H1 (cell line): ENCODE data around the gene GGT6. TPM values are rescaled to one million over a fixed set of nuclear protein-coding genes. Genes with fewer than 3 reads are reported as not detected.

Experiments
- BCL11A ChIP-seq, 2 experiments: IDR thresholded peaks; one replicate each; pipeline ENCODE4 v1.6.1; 2011; ENCODE audit warnings: low read depth in 2 of 2, low read length in 2 of 2, mild to moderate bottlenecking in 2 of 2
- CBX8 ChIP-seq: fragments of 300-800, 300-1000 bp; sonication (generic); IDR thresholded peaks from 2 replicates; pipeline ENCODE4 v1.7.1; 2016; ENCODE audit warnings: low read depth, low read length, borderline replicate concordance
- FOSL1 ChIP-seq: IDR thresholded peaks from 2 replicates; pipeline ENCODE4 v1.6.1; 2011; ENCODE audit warnings: mild to moderate bottlenecking, low read depth, low read length, moderate library complexity; ENCODE audit not compliant: insufficient read depth
- JUND ChIP-seq: IDR thresholded peaks from 2 replicates; pipeline ENCODE4 v1.6.1; 2011; ENCODE audit warnings: mild to moderate bottlenecking, improper control_type of control experiment, low read length
- POU5F1 ChIP-seq: IDR thresholded peaks from 2 replicates; pipeline ENCODE4 v1.6.1; 2011; ENCODE audit warnings: low read depth, mild to moderate bottlenecking, low read length, moderate library complexity
- RAD21 ChIP-seq, 2 experiments: IDR thresholded peaks in 1 of 2; conservative IDR thresholded peaks in 1 of 2; 2 replicates each; pipeline ENCODE4 v1.6.1; 2011; ENCODE audit warnings: low read depth in 2 of 2, low read length in 2 of 2, improper control_type of control experiment in 1 of 2, inconsistent platforms in 1 of 2, mild to moderate bottlenecking in 1 of 2, moderate library complexity in 1 of 2
- polyA plus RNA-seq, 7 experiments: library from polyadenylated mRNA; depleted of rRNA in 3 of 7; stranded (reverse) in 5 of 7; unstranded in 2 of 7; fragments of >200 nt in 5 of 7; fragments of 200-250 nt in 2 of 7; gene quantifications; 1 replicate in 5 of 7; 2 replicates in 1 of 7; 4 replicates in 1 of 7; pipeline versions ENCODE4 v1.2.1 to v1.2.3, GENCODE V29; 2011 to 2013; ENCODE audit warnings: missing spikeins in 2 of 7, mixed read lengths in 2 of 7
- total RNA-seq: library from RNA; stranded (reverse); fragmentation: NEBNext Ultra II Directional; extraction: Animal tissue kit (Norgen Biotek cat#: 25700); gene quantifications from 2 replicates; pipeline ENCODE4 v1.2.1, GENCODE V29; 2021
- TF ChIP-seq, protein P1 (sequence below): fragments of 300-600 bp; sonication (generic); IDR thresholded peaks from 2 replicates; pipeline ENCODE4 v1.7.1; 2012; ENCODE audit warnings: low read length, moderate library complexity, mild to moderate bottlenecking, inconsistent platforms; ENCODE audit not compliant: insufficient replicate concordance

Gene GGT6
- total and polyA plus RNA-seq, 2 of the 8 experiments (the other 6 are each of a cell fraction or from before 2014, with no cell fraction given): 0.18 TPM; not detected in 1

DNA sequence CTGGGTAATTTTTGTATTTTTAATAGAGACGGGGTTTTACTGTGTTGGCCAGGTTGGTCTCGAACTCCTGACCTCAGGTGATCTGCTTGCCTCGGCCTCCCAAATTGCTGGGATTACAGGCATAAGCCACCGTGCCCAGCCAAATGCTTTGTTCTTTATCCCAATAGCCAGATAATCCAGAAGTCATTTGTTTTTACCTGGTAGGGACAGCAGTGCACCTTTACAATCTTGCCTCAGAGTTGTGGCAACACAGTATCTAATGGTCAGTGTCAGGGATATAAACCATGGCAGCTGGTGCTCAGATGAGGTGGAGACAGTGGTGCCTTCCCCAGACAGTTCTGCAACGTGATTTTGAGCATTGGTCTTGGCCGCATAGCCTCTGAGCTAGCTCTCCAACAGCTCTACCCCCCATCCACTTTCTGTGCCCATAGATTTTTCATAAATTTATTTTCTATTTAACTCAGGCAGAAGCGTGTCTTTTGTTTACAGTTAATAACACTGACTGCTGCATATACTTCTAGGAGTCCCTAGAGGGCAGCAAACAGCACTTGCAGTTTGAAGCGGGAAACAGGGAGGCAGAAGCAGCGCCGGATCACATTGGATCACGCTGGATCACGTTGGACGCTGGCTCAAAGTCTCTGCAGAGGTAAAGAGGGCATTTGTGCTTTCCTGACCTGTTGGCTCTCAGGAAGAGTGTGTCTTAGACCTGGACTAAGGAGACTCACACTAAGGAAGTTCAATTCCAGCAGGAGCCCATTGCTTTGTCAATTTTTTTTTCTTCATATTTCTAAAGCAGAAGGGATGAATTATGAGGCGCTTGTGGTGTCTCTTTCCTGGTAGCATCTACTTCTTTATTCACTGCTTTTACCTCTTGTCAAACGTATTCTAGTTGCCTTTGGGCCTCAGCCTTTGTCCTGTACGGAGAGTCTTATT lies 5.1 kb upstream of the GGT6 start (continued):
- TF ChIP-seq, protein P1, sequence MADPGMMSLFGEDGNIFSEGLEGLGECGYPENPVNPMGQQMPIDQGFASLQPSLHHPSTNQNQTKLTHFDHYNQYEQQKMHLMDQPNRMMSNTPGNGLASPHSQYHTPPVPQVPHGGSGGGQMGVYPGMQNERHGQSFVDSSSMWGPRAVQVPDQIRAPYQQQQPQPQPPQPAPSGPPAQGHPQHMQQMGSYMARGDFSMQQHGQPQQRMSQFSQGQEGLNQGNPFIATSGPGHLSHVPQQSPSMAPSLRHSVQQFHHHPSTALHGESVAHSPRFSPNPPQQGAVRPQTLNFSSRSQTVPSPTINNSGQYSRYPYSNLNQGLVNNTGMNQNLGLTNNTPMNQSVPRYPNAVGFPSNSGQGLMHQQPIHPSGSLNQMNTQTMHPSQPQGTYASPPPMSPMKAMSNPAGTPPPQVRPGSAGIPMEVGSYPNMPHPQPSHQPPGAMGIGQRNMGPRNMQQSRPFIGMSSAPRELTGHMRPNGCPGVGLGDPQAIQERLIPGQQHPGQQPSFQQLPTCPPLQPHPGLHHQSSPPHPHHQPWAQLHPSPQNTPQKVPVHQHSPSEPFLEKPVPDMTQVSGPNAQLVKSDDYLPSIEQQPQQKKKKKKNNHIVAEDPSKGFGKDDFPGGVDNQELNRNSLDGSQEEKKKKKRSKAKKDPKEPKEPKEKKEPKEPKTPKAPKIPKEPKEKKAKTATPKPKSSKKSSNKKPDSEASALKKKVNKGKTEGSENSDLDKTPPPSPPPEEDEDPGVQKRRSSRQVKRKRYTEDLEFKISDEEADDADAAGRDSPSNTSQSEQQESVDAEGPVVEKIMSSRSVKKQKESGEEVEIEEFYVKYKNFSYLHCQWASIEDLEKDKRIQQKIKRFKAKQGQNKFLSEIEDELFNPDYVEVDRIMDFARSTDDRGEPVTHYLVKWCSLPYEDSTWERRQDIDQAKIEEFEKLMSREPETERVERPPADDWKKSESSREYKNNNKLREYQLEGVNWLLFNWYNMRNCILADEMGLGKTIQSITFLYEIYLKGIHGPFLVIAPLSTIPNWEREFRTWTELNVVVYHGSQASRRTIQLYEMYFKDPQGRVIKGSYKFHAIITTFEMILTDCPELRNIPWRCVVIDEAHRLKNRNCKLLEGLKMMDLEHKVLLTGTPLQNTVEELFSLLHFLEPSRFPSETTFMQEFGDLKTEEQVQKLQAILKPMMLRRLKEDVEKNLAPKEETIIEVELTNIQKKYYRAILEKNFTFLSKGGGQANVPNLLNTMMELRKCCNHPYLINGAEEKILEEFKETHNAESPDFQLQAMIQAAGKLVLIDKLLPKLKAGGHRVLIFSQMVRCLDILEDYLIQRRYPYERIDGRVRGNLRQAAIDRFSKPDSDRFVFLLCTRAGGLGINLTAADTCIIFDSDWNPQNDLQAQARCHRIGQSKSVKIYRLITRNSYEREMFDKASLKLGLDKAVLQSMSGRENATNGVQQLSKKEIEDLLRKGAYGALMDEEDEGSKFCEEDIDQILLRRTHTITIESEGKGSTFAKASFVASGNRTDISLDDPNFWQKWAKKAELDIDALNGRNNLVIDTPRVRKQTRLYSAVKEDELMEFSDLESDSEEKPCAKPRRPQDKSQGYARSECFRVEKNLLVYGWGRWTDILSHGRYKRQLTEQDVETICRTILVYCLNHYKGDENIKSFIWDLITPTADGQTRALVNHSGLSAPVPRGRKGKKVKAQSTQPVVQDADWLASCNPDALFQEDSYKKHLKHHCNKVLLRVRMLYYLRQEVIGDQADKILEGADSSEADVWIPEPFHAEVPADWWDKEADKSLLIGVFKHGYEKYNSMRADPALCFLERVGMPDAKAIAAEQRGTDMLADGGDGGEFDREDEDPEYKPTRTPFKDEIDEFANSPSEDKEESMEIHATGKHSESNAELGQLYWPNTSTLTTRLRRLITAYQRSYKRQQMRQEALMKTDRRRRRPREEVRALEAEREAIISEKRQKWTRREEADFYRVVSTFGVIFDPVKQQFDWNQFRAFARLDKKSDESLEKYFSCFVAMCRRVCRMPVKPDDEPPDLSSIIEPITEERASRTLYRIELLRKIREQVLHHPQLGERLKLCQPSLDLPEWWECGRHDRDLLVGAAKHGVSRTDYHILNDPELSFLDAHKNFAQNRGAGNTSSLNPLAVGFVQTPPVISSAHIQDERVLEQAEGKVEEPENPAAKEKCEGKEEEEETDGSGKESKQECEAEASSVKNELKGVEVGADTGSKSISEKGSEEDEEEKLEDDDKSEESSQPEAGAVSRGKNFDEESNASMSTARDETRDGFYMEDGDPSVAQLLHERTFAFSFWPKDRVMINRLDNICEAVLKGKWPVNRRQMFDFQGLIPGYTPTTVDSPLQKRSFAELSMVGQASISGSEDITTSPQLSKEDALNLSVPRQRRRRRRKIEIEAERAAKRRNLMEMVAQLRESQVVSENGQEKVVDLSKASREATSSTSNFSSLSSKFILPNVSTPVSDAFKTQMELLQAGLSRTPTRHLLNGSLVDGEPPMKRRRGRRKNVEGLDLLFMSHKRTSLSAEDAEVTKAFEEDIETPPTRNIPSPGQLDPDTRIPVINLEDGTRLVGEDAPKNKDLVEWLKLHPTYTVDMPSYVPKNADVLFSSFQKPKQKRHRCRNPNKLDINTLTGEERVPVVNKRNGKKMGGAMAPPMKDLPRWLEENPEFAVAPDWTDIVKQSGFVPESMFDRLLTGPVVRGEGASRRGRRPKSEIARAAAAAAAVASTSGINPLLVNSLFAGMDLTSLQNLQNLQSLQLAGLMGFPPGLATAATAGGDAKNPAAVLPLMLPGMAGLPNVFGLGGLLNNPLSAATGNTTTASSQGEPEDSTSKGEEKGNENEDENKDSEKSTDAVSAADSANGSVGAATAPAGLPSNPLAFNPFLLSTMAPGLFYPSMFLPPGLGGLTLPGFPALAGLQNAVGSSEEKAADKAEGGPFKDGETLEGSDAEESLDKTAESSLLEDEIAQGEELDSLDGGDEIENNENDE: no peak
- peak; percentile 44 to 67 for TF ChIP-seq RAD21 (IDR thresholded peaks at IDR 0.05 in 1 of 2, conservative IDR thresholded peaks at IDR 0.05 in 1 of 2; ENCODE audit: low read depth in 2 of 2, low read length in 2 of 2)
- no peak for TF ChIP-seq FOSL1
- no peak for TF ChIP-seq CBX8
- no peak for TF ChIP-seq BCL11A (IDR thresholded peaks at IDR 0.05; ENCODE audit: low read depth in 2 of 2, low read length in 2 of 2)
- no peak for TF ChIP-seq POU5F1
- TF ChIP-seq JUND: no peak
